Hypothalamus (tissue), 51 donors: Measurements from ENCODE around the gene KRT76.

Experiments
- DNase-seq, 51 donors: peaks; one replicate each; lab custom pipeline; 2025; lab: John Stamatoyannopoulos, UW

The KRT76 gene

DNA sequence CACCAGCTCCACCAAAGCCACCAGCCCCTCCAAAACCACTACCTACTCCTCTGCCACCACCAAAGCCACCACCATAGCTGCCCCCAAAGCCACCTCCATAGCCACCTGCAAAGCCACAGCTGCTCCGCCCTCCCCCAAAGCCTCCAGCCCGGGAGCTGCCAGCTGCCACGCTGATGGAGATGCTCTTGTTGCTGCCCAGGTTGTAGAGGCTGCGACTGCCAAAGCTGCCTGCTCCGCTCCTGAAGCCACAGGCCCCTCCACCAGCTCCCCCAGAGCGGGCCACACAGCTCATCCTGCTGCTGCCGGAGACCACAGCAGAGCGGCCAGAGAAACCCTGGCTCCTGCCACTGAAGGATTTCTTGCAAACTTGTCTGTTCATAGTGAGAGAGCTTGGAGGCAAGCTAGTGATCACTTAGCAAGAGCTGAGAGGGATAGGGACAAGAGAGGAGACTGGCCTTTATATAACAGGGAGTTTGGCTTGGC, at the start of gene KRT76:
Gene KRT76 (minus strand): TSS at position 433 of the 483 bp plus-strand sequence. CDS start 54 bp downstream, at position 379.
- no peak for DNase-seq

DNA sequence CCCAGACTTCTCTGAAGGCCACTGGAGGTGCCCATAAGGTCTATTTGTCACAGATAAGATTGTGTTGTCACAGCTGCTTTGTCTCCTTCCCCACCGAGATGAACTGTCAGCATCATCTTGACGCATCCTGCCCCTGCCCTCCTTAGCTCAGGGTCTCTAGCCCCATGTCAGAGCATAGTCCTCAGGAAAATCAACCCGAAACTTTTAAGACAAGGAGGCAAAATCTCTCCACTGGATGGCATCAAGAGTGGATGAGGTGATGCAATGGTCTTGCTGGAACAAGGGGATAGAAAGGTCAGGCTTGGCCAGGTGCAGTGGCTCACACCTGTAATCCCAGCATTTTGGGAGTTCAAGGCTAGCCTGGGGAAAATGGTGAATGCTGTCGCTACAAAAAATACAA, 48.8 kb upstream of the KRT76 start:
- DNase-seq, result no peak

DNA sequence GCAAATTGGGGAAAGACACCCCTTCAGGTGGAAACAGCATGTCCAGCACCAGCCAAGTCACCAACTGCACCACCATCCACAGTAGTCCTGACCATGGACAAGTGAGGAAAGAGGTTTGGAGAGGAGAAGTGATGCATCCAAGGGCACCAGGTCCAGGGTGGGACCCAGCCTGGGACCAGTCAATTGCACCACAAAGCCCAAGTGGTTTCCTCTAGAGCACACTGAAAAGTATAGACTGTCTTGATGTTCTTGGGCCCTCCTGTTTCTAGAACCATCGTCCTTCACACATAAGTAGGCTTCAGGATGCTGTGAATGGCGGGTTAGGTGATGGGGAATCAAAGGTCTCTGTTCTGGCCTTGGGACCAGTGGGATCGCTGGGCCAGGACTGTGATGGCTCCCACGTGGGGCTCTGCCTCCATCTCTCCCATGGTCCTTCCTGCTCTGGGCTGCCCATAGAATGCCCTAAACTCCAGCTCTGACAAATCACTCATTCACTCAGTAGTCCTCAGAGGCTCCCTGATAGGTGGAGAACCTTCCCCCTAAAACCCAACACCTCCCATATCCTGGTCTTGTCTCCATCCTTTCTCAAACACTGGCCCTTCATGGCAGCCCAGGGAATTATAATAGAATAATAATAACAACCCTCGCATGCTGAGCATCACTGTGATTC, 47.7 kb upstream of the KRT76 start:
- no peak for DNase-seq

DNA sequence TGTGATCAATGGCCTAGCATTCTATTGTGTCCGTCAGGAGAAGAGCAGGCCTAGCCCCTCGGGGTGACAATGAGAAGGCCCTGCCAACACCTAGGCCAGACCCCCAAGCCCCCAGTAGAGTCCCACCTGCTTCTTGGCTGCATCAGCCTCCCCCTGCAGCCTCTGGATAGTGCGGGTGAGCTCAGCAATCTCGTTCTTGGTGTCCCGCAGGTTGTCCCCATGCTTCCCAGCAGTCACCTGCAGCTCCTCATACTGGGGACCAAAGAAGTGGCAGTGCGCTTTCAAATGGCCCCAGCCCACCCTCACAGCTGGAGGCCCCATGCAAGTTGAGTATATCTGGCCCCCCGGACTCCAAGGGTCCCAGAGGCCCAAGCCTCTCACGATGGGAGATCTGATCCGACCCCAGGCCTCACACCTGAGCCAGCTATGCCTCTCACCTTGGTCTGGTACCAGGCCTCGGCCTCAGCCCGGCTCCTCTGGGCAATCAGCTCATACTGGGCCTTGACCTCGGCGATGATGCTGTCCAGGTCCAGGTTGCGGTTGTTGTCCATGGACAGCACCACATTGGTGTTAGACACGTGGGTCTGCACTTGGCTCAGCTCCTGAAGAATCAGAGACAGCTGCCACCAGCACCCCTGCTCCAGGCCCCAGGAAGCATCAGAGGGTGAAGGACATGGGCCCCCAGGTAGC, 46.8 kb upstream of the KRT76 start:
- no peak for DNase-seq

DNA sequence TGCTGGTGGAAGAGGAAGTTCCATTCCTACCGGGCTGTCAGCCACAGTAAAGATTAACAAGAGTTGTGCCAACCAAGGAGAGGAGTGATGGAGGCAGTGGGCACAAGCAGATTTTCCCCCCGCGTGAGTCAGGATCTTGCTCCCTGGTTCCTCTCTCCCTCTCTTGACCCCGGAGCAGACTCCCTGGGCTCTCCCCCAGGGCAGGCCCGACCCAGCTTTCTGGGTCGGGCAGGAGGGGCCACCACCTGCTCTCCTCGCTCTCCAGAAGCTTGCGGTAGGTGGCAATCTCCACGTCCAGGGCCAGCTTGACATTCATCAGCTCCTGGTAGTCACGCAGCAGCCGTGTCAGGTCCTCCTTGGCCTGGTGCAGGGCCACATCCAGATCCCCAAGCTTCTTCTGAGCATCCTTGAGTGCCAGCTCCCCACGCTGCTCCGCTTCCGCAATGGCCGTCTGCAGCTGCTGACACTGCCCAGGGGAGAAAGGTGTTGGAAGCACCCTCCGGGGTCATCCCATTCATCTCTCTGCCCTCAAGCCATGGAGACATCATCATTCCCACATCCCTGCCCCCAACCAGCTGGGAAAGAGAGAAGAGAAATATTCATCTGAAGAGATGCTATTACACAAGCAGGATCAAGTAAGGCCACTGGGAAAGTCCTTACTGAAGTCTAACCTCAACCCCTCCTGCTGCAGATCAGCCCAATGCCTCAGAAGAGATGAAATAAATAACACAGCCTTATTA, 45.8 kb upstream of the KRT76 start:
- no peak for DNase-seq

DNA sequence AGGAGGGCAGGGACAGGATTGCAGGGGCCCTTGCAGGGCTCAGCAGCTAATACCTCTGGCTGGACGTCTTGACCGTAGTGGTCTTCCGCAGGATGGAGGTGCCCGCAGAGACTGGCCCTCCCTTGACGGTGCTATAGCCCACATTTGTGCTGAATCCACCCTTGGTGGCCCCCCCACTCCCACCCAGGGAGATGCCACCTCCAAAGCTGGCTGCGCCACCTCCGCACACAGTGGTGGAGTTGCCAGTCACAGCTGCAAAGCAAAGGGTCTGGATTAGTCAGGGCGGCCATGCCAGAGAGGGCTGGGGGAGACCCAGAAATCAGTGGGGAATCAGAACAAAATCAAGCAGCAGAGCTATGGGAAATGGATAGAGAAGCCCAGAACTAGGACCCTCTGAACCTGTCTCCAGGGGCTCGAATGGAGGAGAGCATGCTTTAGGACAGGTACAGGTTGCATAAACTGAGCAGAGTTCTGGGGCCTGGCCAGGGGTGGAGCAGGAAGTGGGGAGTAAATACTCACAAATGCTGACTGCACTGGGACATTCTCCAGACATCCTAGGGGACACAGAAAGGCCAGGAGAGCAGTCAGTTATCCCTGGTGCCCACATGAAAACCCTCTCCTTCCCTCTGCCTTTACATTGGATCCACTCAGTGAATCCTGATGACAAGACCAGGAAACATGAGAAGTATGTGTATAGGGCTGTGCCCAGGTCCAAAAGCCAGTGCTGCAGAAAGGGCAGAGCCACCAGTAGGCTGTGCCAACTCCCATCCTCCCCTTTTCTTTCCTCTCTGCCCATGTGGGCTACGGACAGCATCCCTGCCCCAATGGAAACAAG, 44.9 kb upstream of the KRT76 start:
- DNase-seq, result no peak

DNA sequence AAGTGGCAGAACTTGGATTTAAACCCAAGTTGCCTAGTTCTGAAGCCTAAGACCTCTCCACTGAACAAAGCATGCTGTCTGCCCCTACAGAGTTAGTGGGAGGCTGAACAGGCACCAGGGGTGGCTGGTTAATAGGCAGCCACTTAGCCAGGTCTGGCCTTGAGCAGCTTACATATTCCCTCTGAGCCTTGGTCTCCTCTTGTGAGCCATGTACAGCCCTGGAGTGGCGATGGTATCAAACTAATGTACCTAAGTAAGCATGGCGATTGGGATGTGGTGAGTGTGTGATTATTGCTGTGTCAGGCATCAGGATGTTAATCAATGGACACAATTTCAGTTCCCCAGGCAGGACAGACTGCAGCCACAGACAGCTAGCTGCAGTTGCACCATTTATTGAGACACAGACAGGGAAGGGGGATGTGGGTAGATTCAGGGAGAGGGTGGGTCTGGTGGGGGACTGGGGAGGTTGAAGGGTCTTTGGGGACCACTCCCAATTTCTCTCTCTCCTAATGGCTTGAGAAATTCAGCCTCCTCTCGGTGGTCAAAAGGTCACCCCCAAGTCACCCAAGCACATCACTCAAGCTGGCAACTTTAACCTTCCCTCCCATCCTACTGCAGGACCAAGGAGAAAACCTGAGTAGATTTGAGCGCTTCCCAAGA, 44.1 kb upstream of the KRT76 start:
- no peak for DNase-seq

DNA sequence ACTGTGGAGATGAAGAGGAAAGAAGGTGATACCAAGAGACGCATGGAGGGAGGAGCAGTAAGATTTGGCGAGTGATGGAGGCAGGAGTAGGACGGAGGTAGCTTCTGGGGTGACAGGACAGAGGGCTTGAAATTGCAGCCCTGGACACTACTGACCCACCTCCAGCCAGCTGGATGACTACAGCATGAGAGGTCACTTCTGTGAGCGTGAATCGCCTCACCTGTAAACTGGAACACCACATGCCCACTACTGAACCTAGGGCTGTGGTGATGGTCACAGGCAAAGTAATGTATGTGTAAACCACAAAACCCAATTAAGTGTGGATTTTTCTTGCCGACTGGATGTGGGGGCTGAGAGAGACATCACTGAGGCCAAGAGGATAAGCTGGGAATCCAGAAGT, 43.4 kb upstream of the KRT76 start:
- no peak for DNase-seq

DNA sequence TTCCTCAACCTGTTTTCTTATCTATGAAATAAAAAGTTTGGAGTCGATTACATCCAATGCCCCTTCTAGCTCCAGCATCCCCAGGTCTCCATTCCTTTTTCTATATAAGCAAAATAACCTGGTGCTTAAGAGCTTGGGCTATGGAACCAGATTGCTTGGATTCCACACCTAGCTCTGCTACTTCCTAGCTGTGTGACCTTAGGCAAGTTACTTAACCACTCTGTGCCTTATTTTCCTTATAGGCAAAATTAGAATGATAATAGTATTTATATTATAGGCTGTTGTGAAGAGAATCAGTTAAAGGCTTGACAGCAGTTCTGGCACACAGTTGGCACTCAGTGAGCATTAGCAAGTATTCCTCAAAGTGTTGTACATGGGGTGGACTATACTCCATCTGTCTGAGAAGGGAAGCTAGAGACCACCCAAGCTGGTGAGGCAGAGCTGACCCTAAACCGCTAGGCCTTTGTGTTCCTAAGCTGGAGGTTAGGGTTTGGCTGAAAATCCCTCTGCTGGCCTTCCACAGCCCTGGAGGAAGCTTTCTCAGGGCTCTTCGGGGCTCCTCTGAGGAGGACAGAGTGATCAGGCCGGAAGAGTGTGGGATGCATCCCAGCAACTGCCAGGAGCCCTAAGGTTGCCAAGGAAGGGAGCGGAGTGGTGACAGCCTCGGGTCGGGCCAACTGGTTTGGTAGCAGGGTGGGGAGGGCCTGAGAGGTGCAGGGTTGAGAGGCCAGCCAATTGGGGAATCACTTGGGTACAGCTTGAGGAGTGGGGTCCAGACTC, 42.8 kb upstream of the KRT76 start:
- DNase-seq, result no peak

DNA sequence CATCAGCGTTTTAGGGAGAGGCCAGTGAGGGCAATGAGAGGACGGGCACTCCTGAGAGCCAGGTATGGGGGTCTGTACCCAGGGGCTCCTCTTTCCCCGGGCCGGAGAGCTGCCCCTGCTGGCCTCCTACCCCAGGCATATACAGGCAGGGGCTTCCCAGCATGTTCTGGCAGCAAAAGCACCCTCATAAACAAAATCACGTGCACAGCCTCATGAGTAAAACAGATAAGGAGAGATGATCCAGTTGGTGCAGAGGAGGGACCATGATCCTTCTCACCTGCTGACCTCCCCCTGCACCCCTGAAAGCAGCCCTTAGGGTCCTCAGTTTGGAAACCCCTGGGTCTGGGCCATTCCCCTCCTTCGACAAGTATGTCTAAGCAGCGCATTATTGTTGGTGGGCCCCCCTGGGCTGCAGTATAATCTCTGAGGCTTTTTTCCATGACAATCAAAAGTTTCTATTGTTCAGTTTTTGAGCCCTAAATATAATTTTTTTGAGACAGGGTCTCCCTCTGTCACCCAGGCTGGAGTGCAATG, 41.8 kb upstream of the KRT76 start:
- no peak for DNase-seq

DNA sequence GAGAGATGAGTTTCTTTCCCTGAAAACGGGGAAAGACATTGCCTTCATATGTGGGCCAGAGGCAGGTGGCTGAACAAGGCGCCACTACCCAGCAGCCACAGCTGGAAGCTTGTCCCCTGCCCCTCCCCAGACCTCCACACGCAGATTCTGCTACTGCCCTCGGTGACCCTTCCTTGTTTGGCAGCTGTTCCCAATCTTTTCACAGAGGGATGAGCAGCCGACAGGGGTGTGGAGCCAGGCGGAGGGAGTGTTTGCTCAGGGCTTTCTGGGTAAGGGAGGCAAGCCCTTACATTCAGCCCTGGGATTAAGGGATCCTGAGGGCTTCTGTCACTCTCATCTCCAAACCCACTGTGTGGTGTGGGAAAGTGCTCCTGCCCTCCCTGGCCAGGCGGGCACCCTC, 41.2 kb upstream of the KRT76 start:
- no peak for DNase-seq

DNA sequence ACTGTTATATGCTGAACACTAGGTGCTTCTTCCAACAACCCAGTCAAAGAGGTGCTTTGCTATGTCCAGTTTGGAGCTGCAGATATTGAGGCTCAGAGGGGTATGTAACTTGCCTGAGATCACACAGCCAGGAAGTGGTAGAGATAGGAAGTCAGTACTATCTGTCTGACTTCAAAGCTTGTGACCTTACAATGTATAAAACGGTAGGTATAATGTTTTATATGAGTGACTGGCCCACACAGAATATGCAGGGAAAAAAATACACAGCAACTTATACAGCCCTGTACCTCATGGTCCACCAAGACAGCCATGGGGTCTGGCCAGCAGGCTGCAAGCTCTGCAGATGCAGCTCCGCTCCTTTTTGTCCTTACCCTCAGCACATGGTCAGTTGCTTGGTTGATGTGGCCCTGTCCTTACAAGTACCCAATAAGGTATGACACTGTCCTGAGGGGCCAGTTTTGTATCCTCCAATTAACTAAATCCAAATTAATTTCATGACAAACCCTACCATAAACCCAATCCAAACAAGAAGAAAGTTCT, 40.6 kb upstream of the KRT76 start:
- DNase-seq, result no peak

DNA sequence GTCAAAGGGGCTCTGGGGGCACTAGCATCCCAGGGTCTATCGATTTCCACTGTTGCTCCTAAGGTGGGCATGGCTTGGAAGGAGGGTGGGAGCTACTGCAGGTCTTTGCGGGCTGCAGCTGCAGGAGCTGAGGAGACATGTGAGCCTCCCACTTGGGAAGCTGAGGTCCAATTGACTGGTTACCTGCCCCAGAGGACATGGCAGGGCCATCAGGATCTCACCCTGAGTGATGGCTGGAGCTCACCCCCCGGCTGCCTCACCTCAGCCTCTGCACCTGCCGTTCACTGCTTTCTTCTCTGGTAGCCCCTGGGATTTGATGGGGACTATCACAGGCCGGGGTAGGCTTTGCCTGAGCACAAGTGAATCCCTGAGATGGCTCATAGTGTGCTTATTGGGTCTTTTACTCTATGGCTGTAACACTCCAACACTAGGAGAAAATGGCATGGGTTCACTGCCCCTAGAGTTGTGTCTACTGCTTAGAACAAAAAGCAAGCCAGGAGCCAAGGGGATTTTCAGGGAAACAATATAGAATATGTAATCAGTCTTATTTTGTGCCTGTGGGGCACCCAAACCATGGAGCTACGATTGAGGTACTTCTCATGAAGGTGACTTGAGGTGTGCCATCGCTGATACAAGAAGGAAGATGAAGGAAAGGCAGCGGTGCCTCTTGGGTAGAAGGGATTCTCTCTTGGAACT, 40.0 kb upstream of the KRT76 start:
- DNase-seq, result no peak

DNA sequence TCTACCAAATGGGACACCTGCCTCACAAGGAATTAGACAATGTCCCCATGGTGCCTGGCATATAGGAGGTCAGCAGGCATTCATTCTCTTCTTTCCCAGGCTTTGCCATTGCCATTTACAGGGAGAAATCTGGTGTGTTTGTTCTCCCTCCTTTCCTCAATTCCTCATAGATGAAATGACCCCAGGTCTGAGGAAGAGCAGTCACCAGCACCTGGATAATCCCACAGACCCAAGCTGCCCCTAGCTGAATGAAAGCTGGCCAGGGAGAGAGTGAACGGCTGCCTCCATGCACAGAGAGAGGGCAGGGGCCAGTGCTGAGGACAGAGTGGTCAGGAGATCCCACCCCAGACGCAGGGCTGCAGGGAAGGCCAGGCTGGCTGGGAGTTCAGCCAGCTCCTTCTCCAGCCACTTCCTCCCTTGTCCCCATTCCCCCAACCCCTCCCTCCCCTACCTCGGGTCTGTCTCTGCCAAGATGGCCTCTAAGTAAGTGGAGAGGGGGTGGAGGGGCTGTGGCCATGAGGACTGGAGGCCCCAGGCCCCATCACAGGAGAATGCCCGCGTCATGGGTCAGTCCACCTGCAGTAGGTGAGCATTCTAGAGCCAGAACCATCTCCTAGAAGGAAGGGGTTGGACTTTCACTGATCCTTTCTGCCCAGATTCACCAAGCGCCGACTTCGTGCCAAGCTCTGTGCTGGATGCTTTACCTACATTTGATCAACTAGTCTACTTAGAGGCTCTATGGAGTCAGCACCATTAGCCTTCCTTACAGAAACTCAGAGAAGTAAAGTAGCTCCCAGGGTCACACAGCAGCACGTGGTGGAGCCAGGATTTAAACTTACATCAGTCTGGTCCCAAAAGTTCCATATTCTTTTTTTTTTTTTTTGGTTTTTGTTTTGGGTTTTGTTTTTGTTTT, 38.8 kb upstream of the KRT76 start:
- no peak for DNase-seq

DNA sequence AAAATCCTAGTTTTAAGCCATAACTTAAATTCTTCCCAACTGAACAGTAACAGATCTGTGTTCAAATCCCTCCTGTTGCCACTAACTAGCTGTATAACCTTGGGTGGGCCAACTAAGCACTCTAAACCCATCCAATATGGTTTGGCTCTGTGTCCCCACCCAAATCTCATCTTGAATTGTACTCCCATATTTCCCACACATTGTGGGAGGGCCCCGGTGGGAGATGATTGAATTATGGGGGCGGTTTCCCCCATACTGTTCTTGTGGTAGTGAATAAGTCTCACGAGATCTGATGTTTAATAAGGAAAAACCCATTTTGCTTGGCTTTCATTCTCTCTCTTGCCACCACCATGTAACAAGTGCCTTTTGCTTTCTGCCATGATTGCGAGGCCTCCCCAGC, 38.0 kb upstream of the KRT76 start:
- no peak for DNase-seq

DNA sequence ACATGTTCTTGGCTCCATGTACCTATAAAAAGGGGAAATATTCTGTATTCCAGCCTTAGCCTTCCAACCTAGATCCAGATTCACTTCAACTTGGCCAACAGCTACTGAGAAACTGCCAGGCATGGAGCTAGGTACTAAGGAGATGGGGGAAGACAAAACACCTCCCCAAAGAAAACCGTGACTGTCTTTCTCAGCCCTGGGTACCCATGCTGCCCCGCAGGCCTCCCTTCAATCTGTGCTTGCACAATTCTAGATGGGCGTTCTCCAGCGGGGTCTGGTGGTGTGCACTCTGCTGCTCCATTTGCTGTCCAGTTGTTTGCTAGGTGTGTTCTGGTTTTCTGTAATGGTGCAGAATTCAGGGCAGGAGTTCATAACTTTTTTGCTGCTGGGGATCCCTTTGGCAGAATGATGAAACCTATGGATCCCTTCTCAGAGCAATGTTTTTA, 37.6 kb upstream of the KRT76 start:
- DNase-seq, result no peak
